Measurements from ENCODE around the gene GRPEL2. TPM values are rescaled to one million over a fixed set of nuclear protein-coding genes. Genes with fewer than 3 reads are reported as not detected.

GRPEL2 gene
- total RNA-seq, 1 donor from 2014 or later: 51.1 TPM

- H3K27ac Mint-ChIP-seq (ENCODE audit: unreplicated experiment): no peak overlapping the region
- peak; percentile 41 for TF ChIP-seq CTCF (IDR thresholded peaks at IDR 0.05; ENCODE audit: unreplicated experiment)
- H3K4me3 Mint-ChIP-seq (ENCODE audit: unreplicated experiment): no peak overlapping the region
- no peak for DNase-seq (ENCODE audit: low spot score)
- H3K27me3 Mint-ChIP-seq (ENCODE audit: unreplicated experiment): peaks cover 23% of the 10 kb centered on the region
- H3K36me3 Mint-ChIP-seq (ENCODE audit: low read depth, unreplicated experiment): peaks cover 62% of the 10 kb centered on the region
- no peaks in the 10 kb centered on the region for H3K9me3 Mint-ChIP-seq (ENCODE audit: unreplicated experiment)
- H3K4me1 Mint-ChIP-seq (ENCODE audit: unreplicated experiment): peaks cover 30% of the 10 kb centered on the region
Observed at GRCh38 chr5:149317281-149318048, 27.8 kb upstream of the GRPEL2 start.

GRCh38 chr5:149319174-149319573 lies 26.1 kb upstream of the GRPEL2 start:
- Mint-ChIP-seq H3K27ac (ENCODE audit: unreplicated experiment) (no peak overlapping the region), H3K4me1 (ENCODE audit: unreplicated experiment) (peaks cover 29% of the 10 kb centered on the region), H3K36me3 (ENCODE audit: low read depth, unreplicated experiment) (peaks cover 61% of the 10 kb centered on the region), H3K9me3 (ENCODE audit: unreplicated experiment) (no peaks in the 10 kb centered on the region), H3K4me3 (ENCODE audit: unreplicated experiment) (peak overlapping the region; percentile 62), H3K27me3 (ENCODE audit: unreplicated experiment) (peaks cover 15% of the 10 kb centered on the region)
- DNase-seq (ENCODE audit: low spot score): no peak
- TF ChIP-seq CTCF (IDR thresholded peaks at IDR 0.05; ENCODE audit: unreplicated experiment): no peak

GRCh38 chr5:149320791-149321330 lies 24.4 kb upstream of the GRPEL2 start:
- Mint-ChIP-seq H3K9me3 (ENCODE audit: unreplicated experiment) (no peaks in the 10 kb centered on the region), H3K4me1 (ENCODE audit: unreplicated experiment) (peaks cover 25% of the 10 kb centered on the region), H3K27me3 (ENCODE audit: unreplicated experiment) (peaks cover 7% of the 10 kb centered on the region), H3K27ac (ENCODE audit: unreplicated experiment) (no peak overlapping the region), H3K4me3 (ENCODE audit: unreplicated experiment) (no peak overlapping the region), H3K36me3 (ENCODE audit: low read depth, unreplicated experiment) (peaks cover 59% of the 10 kb centered on the region)
- DNase-seq (ENCODE audit: low spot score): no peak
- no peak for TF ChIP-seq CTCF (IDR thresholded peaks at IDR 0.05; ENCODE audit: unreplicated experiment)

GRCh38 chr5:149322518-149322917 lies 22.8 kb upstream of the GRPEL2 start:
- no peak for TF ChIP-seq CTCF (IDR thresholded peaks at IDR 0.05; ENCODE audit: unreplicated experiment)
- no peak for DNase-seq (ENCODE audit: low spot score)
- H3K9me3 Mint-ChIP-seq (ENCODE audit: unreplicated experiment): no peaks in the 10 kb centered on the region
- H3K4me1 Mint-ChIP-seq (ENCODE audit: unreplicated experiment): peaks cover 25% of the 10 kb centered on the region
- H3K27me3 Mint-ChIP-seq (ENCODE audit: unreplicated experiment): peaks cover 7% of the 10 kb centered on the region
- H3K36me3 Mint-ChIP-seq (ENCODE audit: low read depth, unreplicated experiment): peaks cover 57% of the 10 kb centered on the region
- no peak overlapping the region for H3K4me3 Mint-ChIP-seq (ENCODE audit: unreplicated experiment)
- peak overlapping the region; percentile 30 for H3K27ac Mint-ChIP-seq (ENCODE audit: unreplicated experiment)

- no peaks in the 10 kb centered on the region for H3K9me3 Mint-ChIP-seq (ENCODE audit: unreplicated experiment)
- no peak for TF ChIP-seq CTCF (IDR thresholded peaks at IDR 0.05; ENCODE audit: unreplicated experiment)
- H3K27ac Mint-ChIP-seq (ENCODE audit: unreplicated experiment): no peak overlapping the region
- peaks cover 25% of the 10 kb centered on the region for H3K4me1 Mint-ChIP-seq (ENCODE audit: unreplicated experiment)
- H3K27me3 Mint-ChIP-seq (ENCODE audit: unreplicated experiment): peaks cover 7% of the 10 kb centered on the region
- no peak for DNase-seq (ENCODE audit: low spot score)
- no peak overlapping the region for H3K4me3 Mint-ChIP-seq (ENCODE audit: unreplicated experiment)
- H3K36me3 Mint-ChIP-seq (ENCODE audit: low read depth, unreplicated experiment): peaks cover 56% of the 10 kb centered on the region
Observed at GRCh38 chr5:149323210-149323609, 22.1 kb upstream of the GRPEL2 start.

All from endothelial cell (in vitro differentiated cells).